ENCODE data around the gene FRY. TPM values are rescaled to one million over a fixed set of nuclear protein-coding genes. Genes with fewer than 3 reads are reported as not detected.

Gene FRY
- total and polyA plus RNA-seq, 2 of the 13 experiments (the other 11 are each of a cell fraction or from before 2014, with no cell fraction given): 8.2 to 13.1 TPM

GRCh38 chr13:32164622-32165268 lies 133.2 kb downstream of the FRY start (continued):
- TF ChIP-seq ZBTB33 (CRISPR knock-in tag; IDR thresholded peaks at IDR 0.05) (0 out of 2 replicates have a peak, but pooled peaks have one; percentile 46), ZFP37 (CRISPR knock-in tag; IDR thresholded peaks at IDR 0.05; ENCODE audit: borderline replicate concordance) (no peak), POGZ (CRISPR knock-in tag; IDR thresholded peaks at IDR 0.05) (peak; percentile 84), ZNF644 (CRISPR knock-in tag; IDR thresholded peaks at IDR 0.05; ENCODE audit: low read depth) (peak; percentile 71), GABPA (IDR thresholded peaks at IDR 0.05; ENCODE audit: low read depth, low read length) (no peak), GABPA (CRISPR knock-in tag; IDR thresholded peaks at IDR 0.05; ENCODE audit: low read depth) (0 out of 2 replicates have a peak, but pooled peaks have one; percentile 29), DPF2 (CRISPR knock-in tag; IDR thresholded peaks at IDR 0.05; ENCODE audit: borderline replicate concordance, low read depth) (no peak)

GRCh38 chr13:32165796-32166195 lies 134.2 kb downstream of the FRY start:
- in situ Hi-C loops (cut with HindIII; ENCODE audit: extremely low pct_ligation_motif_present, low pct_unique_long_range_greater_than_20kb): no loop called here
- TF ChIP-seq HNRNPUL1 (IDR thresholded peaks at IDR 0.05; ENCODE audit: low read depth, low read length): no peak
- TF ChIP-seq ZNF687 (CRISPR knock-in tag; IDR thresholded peaks at IDR 0.05): peak; percentile 23; the same call in 1 of the 2 replicates
- peak; percentile 87; the same call in 1 of the 2 replicates for TF ChIP-seq TP53 (CRISPR knock-in tag; conservative IDR thresholded peaks at IDR 0.05)
- TF ChIP-seq MAF1 (CRISPR knock-in tag; IDR thresholded peaks at IDR 0.05; ENCODE audit: borderline replicate concordance): no peak
- no peak for TF ChIP-seq ZBTB38 (CRISPR knock-in tag; IDR thresholded peaks at IDR 0.05)
- POLR2A ChIA-PET: interaction anchor here (0.6 to 1.2 kb wide), 2 partner anchors 134 to 237 kb away, joined by 5 read pairs; partner anchors contain the start of gene FRY
- Histone ChIP-seq H2AFZ (ENCODE audit: low read length) (no peak overlapping the region), H3K9me3 (ENCODE audit: low read length) (no peaks in the 10 kb centered on the region), H3K9ac (ENCODE audit: insufficient read depth, low read depth, low read length) (no peak overlapping the region), H3K4me2 (ENCODE audit: low read depth, low read length) (no peak overlapping the region), H3K27ac (ENCODE audit: extremely low read length, insufficient read depth, low read length) (no peak overlapping the region), H3K79me2 (ENCODE audit: insufficient read depth, low read length) (no peaks in the 10 kb centered on the region), H3K4me3 (replicated peaks in 1 of 3; ENCODE audit: insufficient read depth in 1 of 3, low read depth in 2 of 3, low read length in 3 of 3) (no peak overlapping the region), H4K20me1 (ENCODE audit: insufficient read depth, low read length) (no peaks in the 10 kb centered on the region), H3K27me3 (ENCODE audit: control insufficient read depth in 1 of 2, insufficient read depth in 2 of 2, low read length in 2 of 2) (no peaks in the 10 kb centered on the region), H3K4me1 (ENCODE audit: insufficient read depth, low read length) (peaks cover 37% of the 10 kb centered on the region), H3K36me3 (replicated peaks in 1 of 2; ENCODE audit: control insufficient read depth in 1 of 2, insufficient read depth in 2 of 2, low read length in 2 of 2) (peaks cover 1 to 13% of the 10 kb centered on the region in 2 experiments; a peak in 3 of 5 replicates)
- intact Hi-C loops (cut with micrococcal nuclease; ENCODE audit: unreplicated experiment): no loop called here
- DNase-seq (ENCODE audit: low spot score) (no peak), FAIRE-seq (no peak), ATAC-seq (no peak)
- BruUV-seq (replicated peaks): no TSS peak
- 100% methylated on average over 5 of the region's 5 CpGs for WGBS (ENCODE audit: low lambda C conversion rate)
- CTCF ChIA-PET (ENCODE audit: low intra/inter-chr PET ratio, low total read pairs): no interaction called here

Measured in HepG2 (cell line).